ENCODE results near the gene TPSG1.
"Not testable (repeated sequence)": the region's sequence is repeated elsewhere in the genome, so short reads cannot be mapped to it uniquely, and the experiment has no call there.

TPSG1 gene

DNA sequence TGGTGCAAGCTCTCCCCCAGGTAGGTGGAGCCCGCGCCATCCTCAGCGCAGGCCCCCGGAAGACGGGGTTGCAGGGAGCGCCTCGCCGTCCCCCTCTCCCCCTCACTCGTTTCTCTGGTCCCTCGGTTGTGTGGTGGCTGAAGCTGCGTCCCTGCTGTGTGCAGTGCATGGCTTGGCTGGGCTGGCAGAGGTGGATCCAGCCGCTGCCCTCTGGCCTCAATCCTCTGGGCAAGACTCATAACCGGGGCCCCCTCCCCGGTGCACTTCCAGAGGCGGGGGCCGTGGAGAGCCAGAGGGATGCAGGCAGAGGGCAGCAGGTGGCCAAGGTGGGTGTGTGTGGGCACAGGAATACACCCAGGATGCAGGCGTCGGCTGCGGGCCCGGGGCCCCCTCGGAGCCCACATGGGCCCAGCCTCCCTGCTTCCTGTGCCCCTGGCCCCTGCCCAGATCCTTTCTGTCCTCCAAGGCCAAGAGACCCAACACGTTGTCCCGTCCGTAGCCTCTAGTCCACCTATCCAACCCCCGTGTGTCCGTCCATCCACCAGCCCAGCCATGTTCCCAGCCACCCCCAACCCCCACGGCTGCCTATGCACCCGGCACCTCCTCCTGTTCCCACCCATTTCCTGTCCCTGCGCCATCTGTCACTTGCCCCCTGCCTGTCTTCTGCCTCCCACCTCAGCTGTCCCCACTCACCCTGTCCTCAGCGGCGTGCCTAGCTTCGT is 9.3 kb downstream of the TPSG1 start:
- no peak for DNase-seq (ENCODE audit: low read depth in 2 of 2)

DNA sequence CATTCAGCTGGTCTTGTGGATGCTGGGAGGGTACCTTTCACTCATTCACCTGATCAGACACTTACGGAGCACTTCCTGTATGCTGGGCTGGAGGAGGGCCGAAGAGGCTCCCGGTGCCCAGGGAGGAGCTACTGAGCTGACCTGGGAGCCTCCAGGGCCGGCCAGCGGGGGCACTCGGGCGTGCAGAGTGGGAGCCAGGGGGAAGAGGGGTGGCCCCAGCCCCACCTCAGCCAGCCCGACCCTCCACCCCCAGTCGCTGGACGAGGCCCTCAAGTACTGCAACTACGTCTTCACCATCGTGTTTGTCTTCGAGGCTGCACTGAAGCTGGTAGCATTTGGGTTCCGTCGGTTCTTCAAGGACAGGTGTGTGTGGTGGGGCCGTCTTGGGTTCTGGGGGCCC is 10.3 kb downstream of the TPSG1 start:
- DNase-seq (ENCODE audit: low read depth in 2 of 2): no peak

DNA sequence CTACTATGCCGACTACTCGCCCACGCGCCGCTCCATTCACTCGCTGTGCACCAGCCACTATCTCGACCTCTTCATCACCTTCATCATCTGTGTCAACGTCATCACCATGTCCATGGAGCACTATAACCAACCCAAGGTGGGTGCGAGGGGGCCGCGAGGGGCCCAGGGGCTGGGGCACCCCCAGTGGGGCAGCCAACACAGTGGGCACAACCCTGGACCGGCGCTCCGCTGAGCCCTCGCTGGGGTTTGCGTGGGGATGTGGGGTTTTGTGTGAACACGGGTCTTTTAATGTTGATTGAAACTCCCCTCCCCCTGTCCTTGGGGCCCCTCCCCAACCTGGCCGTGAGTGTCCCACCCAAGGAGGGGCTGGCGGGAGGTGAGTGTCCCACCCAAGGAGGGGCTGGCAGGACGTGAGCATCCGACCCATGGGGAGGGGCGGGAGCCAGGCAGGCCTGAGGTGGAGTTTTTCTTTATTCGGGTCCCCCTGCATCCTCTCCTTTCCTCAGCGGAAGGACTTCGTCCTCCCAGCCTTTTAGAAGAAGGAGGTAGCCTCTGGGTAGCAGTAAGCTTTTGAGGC is 11.2 kb downstream of the TPSG1 start:
- DNase-seq (ENCODE audit: low read depth in 2 of 2): no peak

DNA sequence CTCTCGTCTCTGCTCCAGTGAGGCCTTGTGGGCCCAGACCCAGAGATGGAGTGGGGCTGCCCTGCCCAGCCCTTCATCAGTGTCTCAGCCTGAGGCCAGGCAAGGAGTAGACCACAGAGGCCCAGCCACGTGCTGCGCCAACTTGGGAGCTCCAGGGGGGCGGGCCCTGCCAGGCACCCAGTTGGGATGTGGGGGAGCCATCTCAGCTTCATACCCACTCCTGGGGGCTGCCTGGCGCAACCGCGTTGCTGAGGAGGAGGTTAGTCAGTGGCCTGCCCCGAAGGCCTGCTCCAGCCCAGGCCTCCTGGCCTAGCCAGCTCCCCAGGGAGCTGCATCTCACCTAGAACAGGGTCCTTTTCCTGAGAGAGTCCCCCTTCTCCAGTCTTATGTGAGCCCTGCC is 11.8 kb downstream of the TPSG1 start:
- DNase-seq (ENCODE audit: low read depth in 2 of 2): no peak

DNA sequence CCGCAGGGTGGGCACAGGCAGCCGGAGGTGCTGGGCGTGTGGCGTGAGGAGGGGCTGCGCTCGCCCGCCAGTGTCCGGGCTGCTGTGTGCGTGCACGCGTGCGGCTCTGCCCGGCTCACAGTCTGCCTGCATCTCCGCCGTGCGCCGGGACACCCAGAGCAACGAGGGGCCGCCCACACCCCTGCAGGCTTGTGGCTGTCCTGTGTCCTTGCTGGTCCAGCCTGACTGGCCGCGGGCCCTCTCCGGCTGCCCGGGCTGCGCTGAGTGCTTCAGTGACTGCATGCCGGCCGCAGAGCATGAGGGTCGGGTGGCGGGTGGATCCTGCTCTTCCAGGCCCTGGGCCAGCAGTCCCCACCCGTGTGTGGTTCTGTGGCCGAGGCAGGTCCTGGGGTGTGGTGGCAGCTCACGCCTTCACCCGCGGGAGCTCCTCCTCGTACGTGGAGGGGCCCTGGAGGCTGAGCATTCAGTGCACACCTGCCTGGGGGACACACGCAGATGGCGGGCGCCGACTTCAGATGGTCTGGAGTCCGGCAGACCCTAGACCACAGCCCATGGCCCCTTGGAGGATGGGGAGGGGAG is 12.4 kb downstream of the TPSG1 start:
- DNase-seq (ENCODE audit: low read depth in 2 of 2): no peak

DNA sequence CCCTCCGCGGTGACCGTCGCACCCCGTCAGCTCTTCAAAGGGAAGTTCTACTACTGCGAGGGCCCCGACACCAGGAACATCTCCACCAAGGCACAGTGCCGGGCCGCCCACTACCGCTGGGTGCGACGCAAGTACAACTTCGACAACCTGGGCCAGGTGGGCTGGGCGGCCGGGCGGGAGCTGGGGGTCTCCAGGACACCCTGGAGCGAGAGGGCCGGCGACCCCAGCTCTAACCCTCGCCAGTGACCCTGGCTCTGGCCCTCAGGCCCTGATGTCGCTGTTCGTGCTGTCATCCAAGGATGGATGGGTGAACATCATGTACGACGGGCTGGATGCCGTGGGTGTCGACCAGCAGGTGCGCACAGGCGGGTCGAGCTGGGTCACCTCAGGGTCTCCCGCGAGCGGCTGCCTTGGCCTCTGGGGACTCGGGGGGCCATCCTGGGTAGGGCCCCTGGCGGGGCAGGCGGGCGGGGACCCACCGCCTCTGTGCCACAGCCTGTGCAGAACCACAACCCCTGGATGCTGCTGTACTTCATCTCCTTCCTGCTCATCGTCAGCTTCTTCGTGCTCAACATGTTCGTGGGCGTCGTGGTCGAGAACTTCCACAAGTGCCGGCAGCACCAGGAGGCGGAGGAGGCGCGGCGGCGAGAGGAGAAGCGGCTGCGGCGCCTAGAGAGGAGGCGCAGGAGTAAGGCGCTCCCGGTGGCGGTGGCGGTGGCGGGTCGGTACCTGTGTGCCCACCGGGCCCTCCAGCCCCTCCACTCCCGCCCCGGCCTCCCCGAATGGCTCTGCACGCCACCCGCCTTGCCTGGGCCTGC is 13.4 kb downstream of the TPSG1 start:
- no peak for DNase-seq (ENCODE audit: low read depth in 2 of 2)

DNA sequence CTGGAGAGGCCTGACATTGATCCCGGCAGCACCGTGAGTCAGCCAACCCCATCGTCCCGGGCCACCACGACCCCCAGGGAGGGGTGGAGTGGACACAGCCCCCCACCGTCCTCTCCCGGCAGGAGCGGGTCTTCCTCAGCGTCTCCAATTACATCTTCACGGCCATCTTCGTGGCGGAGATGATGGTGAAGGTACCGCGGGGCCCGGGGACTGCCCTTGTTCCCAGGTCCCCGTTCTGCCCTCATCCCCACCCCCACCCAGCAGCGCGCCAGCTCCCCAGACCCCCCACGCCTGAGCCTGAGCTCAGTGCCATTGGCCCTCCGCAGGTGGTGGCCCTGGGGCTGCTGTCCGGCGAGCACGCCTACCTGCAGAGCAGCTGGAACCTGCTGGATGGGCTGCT is 14.6 kb downstream of the TPSG1 start:
- DNase-seq (ENCODE audit: low read depth in 2 of 2): no peak

DNA sequence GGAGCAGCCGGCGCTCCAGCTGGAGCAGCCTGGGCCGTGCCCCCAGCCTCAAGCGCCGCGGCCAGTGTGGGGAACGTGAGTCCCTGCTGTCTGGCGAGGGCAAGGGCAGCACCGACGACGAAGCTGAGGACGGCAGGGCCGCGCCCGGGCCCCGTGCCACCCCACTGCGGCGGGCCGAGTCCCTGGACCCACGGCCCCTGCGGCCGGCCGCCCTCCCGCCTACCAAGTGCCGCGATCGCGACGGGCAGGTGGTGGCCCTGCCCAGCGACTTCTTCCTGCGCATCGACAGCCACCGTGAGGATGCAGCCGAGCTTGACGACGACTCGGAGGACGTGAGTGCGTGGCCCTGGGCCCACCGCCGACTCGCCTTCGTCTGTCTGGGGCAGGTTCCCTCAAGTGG is 16.0 kb downstream of the TPSG1 start:
- no peak for DNase-seq (ENCODE audit: low read depth in 2 of 2)

DNA sequence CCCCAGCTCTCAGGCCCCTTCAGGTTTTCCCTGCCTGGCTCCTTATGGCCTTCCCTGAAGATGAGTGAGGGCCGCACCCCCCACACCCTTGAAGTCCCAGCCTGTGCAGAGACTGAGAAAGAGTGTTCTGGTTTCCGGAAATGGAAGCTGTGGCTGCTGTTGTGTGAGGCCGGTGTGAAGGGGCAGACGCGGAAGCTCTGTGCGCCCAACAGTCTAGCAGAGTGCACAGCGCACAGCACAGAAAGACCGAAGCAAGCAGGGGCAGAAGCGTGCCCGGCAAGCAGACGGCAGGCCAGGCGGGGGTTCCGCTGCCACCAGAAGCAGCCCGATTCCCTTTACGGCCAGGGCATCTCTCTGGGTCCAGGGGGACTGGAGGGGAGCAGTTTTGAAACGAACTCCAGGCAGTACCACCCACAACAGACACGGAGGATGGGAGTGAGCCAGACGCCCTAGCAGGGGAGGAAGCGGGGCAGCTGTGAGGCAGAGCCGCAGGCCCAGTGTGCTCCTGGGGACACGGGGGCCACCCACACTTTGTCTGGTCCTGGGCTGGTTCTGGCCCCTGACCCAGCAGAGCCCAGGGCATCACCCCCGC is 16.7 kb downstream of the TPSG1 start:
- DNase-seq (ENCODE audit: low read depth in 2 of 2): no peak

DNA sequence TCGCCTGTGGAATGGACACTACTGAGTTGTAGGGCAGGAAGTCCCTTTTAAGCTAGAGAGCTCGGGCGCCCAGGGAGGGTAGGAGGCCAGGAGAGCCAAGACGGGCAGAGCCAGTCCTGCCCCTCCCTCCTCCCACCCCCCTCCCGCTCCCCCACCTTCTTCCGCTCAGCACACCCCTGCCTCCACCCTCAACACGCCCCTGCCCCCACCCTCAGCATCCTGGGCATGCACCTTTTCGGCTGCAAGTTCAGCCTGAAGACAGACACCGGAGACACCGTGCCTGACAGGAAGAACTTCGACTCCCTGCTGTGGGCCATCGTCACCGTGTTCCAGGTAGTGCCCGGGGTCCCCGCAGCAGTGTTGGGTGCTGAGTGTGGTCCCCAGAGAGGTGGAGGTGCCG is 18.3 kb downstream of the TPSG1 start:
- no peak for DNase-seq (ENCODE audit: low read depth in 2 of 2)

DNA sequence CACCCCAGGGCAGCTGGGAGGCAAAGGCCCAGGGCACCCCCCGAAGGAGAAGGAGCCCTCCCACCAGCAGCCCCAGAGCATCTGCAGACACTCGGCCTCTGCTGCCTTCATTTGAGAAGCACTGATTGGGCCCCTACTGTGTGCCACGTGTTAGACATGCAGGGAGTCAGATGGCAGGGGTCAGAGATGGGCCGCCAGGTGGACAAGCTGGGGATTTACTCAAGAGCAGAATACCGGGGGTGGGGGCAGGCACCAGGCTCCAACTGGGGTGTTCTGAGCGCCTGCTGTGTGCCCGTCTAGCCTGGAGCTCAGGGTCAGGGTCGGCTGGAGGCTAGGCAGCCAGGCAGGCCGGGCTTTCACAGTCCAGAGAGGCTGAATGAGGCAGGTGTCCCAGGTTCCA is 18.7 kb downstream of the TPSG1 start:
- no peak for DNase-seq (ENCODE audit: low read depth in 2 of 2)

DNA sequence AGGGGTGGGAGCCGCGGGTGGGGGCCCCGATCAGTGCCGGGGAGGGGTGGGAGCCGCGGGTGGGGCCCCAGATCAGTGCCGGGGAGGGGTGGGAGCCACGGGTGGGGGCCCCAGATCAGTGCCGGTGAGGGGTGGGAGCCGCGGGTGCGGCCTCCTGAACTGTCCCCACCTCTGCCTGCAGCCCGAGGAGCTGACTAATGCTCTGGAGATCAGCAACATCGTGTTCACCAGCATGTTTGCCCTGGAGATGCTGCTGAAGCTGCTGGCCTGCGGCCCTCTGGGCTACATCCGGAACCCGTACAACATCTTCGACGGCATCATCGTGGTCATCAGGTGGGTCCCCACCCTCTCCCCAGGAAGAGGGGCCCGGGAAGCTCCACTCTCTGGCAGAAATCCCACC is 20.1 kb downstream of the TPSG1 start:
- no peak for DNase-seq (ENCODE audit: low read depth in 2 of 2)

DNA sequence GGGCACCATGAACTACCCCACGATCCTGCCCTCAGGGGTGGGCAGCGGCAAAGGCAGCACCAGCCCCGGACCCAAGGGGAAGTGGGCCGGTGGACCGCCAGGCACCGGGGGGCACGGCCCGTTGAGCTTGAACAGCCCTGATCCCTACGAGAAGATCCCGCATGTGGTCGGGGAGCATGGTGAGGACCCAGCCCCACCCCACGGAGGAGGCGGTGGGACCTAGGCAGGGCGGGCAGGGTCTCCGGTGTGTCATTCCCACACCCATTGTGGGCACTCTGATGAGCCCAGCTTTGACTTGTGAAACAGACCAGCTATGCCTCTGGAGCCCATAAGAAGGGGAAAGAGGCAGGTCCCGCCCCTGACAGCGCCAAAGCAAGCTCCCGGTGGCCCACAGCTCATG is 22.8 kb downstream of the TPSG1 start:
- DNase-seq (ENCODE audit: low read depth in 2 of 2): no peak

DNA sequence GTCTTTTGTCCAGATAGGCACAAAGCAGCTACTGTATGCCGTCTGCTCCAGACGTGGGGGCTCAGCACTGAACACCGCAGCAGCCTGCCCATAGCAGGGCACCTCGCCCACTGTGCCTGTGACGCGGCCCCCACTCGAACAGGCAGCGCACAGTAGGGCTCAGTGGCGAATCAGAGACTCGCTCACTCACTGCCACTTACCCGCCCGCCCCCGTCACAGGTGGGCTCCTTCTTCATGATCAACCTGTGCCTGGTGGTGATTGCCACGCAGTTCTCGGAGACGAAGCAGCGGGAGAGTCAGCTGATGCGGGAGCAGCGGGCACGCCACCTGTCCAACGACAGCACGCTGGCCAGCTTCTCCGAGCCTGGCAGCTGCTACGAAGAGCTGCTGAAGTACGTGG is 23.6 kb downstream of the TPSG1 start:
- no peak for DNase-seq (ENCODE audit: low read depth in 2 of 2)

DNA sequence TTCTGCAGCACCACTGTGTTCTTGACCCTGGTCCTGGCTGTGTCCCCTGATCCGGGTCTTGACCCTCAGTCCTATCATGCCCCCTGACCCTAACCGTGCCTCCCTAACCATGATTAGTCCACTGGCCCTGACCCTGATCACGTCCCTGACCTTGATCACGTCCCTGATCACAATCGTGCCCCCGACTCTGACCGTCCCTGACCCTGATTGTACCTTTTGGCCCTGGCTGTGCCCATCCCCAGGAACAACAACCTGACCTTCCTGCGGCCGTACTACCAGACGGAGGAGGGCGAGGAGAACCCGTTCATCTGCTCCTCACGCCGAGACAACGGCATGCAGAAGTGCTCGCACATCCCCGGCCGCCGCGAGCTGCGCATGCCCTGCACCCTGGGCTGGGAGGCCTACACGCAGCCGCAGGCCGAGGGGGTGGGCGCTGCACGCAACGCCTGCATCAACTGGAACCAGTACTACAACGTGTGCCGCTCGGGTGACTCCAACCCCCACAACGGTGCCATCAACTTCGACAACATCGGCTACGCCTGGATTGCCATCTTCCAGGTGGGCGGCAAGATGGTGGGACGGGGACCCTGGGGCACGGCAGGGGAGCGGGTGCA is 24.9 kb downstream of the TPSG1 start:
- DNase-seq (ENCODE audit: low read depth in 2 of 2): no peak

DNA sequence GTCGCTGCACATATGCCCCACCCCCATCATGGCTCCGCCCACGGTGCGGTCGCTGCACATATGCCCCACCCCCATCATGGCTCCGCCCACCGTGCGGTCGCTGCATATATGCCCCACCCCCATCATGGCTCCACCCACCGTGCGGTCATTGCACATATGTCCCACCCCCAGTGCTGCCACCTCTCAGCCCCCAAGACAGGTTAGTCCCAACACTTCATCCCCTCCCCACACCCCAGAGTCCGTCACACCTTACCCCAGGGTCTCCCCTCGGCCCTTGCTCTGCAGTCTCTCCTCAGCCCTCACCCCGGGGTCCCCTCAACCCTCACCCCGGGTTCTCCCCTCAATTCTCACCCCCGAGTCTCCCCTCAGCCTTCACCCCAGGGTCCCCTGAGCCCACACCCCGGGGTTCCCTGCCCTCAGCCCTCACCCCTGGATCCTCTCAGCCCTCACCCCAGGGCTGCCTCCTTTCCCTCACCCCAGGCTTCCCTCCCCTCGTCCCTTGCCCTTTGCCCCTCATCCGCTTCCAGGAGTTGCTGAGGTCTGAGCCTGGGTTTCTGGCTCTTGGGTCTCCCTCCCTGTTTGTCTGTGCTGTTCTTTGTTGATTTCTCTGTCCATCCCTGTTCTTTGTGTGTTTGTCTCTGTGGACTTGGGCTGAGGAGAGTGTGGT is 25.6 kb downstream of the TPSG1 start:
- no peak for DNase-seq (ENCODE audit: low read depth in 2 of 2)

DNA sequence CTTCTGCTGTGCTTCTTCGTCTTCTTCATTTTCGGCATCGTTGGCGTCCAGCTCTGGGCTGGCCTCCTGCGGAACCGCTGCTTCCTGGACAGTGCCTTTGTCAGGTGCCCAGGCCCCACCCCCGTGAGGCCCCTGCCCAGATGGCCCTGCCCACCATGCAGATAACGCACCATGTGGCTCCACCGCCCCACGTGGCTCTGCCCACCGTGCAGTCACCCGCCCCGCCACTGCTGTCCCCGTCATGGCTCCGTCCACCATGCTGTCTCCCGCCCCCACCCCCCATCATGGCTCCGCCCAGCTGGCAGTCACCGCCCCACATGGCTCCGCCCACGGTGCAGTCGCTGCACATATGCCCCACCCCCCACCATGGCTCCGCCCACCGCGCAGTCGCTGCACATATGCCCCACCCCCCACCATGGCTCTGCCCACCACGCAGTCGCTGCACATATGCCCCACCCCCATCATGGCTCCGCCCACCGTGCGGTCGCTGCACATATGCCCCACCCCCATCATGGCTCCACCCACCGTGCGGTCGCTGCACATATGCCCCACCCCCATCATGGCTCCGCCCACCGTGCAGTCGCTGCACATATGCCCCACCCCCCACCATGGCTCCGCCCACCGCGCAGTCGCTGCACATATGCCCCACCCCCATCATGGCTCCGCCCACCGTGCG is 26.3 kb downstream of the TPSG1 start:
- not testable (repeated sequence) for DNase-seq (ENCODE audit: low read depth in 2 of 2)

DNA sequence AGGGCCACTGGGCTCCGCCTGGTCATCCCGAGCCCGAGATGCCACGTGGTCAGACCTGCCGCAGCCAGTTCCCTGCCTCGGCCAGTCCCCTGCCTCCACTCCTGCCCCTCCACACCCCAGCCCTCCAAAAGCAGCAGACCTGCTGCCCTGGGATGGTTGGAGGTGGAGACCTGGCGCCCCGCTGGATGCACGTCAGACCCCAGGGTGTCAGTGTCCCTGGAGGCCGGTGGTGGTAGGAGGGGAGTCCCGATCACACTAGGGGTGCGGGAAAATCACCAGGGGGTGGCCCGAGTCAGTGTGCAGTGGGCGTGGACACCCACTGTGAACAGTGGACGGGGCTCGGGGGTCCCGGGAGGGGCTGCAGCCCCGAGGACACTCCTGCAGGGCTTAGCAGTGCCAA is 26.9 kb downstream of the TPSG1 start:
- DNase-seq (ENCODE audit: low read depth in 2 of 2): no peak

DNA sequence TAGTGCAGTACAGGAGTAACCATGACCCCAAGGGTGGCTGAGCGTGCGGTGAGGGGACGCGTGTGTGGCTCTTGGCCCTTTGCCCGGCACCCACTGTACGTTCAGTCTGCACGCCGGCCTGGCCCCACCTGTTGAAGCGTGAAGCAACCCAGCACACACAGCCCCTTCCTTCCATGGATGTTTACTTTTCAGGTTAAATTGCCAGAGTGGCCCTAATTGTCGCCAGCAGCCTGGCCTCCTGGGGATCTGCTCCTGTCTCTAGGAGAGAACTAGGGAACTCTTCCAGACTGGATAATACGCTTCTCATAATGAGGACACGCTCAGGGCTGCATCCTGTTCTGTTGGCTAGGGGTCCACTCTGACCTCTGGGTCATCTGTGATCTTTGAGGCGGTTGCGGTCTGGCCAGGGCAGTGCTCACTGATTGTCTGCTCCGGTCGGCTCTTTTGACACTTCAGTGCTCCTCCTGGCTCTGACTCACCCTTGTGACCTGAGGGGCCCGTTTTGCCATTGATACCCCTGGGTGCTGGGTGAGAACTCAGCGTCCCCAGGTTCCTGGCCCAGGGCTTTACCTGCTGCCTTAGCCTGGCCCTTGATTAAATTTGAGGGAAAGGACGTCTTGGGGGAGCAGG is 27.7 kb downstream of the TPSG1 start:
- DNase-seq (ENCODE audit: low read depth in 2 of 2): no peak

DNA sequence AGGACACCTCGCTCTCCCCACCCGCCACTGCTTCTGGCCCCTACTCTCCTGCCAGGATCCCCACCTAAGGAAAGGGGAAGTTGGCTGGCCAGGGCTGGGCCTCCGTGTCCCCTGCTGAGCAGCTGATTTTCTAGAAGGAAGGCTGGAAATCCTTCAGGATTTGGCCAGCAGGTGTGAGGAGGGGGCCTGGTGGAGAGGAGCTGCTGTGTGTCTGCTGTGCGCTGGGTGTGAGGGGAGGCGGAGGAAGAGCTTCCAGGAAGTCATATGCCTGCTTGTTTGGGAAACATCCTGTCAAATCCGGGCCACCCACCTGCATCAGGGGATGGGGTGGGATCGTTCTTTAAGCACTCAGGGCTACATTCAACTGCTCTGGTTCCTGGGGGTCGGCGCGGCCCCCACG is 28.6 kb downstream of the TPSG1 start:
- no peak for DNase-seq (ENCODE audit: low read depth in 2 of 2)

DNA sequence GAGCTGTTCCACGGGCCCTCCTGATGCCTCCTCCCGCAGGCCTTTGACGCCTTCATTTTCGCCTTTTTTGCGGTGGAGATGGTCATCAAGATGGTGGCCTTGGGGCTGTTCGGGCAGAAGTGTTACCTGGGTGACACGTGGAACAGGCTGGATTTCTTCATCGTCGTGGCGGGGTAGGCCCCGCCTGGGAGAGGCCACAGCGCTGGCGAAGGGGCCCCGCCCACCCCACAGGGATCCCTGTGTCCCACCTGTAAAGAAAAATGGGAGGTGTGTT is 29.7 kb downstream of the TPSG1 start:
- DNase-seq (ENCODE audit: low read depth in 2 of 2): no peak

Measured in stimulated activated CD4-positive, alpha-beta T cell treated with anti-CD3 and anti-CD28 coated beads, Interleukin-4, amount 100 ng/mL, for 48 hours (primary cell).